ENCODE data around the gene ELFN2. TPM values are rescaled to one million over a fixed set of nuclear protein-coding genes. Genes with fewer than 3 reads are reported as not detected.
"Not testable (repeated sequence)": the region's sequence is repeated elsewhere in the genome, so short reads cannot be mapped to it uniquely, and the experiment has no call there.

The ELFN2 gene
- total RNA-seq, 1 donor from 2014 or later, result 0.97 TPM

- TF ChIP-seq CTCF (IDR thresholded peaks at IDR 0.05), result no peak
- H3K4me1 Mint-ChIP-seq (ENCODE audit: unreplicated experiment), result no peaks in the 10 kb centered on the region
- no peaks in the 10 kb centered on the region for H3K36me3 Mint-ChIP-seq (ENCODE audit: unreplicated experiment)
- H3K27me3 Mint-ChIP-seq (ENCODE audit: unreplicated experiment), result peaks cover 17% of the 10 kb centered on the region
- H3K27ac Mint-ChIP-seq (ENCODE audit: unreplicated experiment), result no peak overlapping the region
- no peak overlapping the region for H3K4me3 Mint-ChIP-seq (ENCODE audit: unreplicated experiment)
- H3K9me3 Mint-ChIP-seq (ENCODE audit: unreplicated experiment), result no peaks in the 10 kb centered on the region
- DNase-seq (ENCODE audit: extremely low spot score, unreplicated experiment), result no peak
Measured at GRCh38 chr22:37400719-37401118, 26.6 kb downstream of the ELFN2 start.

GRCh38 chr22:37399457-37399856 lies 27.8 kb downstream of the ELFN2 start:
- H3K27me3 Mint-ChIP-seq (ENCODE audit: unreplicated experiment), result peaks cover 17% of the 10 kb centered on the region
- not testable (repeated sequence) for DNase-seq (ENCODE audit: extremely low spot score, unreplicated experiment); H3K36me3 Mint-ChIP-seq (ENCODE audit: unreplicated experiment); H3K27ac Mint-ChIP-seq (ENCODE audit: unreplicated experiment); H3K4me3 Mint-ChIP-seq (ENCODE audit: unreplicated experiment); H3K4me1 Mint-ChIP-seq (ENCODE audit: unreplicated experiment); H3K9me3 Mint-ChIP-seq (ENCODE audit: unreplicated experiment)

GRCh38 chr22:37397226-37397625 lies 30.1 kb downstream of the ELFN2 start:
- H3K36me3 Mint-ChIP-seq (ENCODE audit: unreplicated experiment), result no peaks in the 10 kb centered on the region
- no peak overlapping the region for H3K27ac Mint-ChIP-seq (ENCODE audit: unreplicated experiment)
- peaks cover 10% of the 10 kb centered on the region for H3K27me3 Mint-ChIP-seq (ENCODE audit: unreplicated experiment)
- no peak overlapping the region for H3K4me3 Mint-ChIP-seq (ENCODE audit: unreplicated experiment)
- no peaks in the 10 kb centered on the region for H3K4me1 Mint-ChIP-seq (ENCODE audit: unreplicated experiment)
- no peak for DNase-seq (ENCODE audit: extremely low spot score, unreplicated experiment)
- no peaks in the 10 kb centered on the region for H3K9me3 Mint-ChIP-seq (ENCODE audit: unreplicated experiment)
- TF ChIP-seq CTCF (IDR thresholded peaks at IDR 0.05), result no peak

- Mint-ChIP-seq H3K27me3 (ENCODE audit: unreplicated experiment) (peaks cover 10% of the 10 kb centered on the region), H3K4me1 (ENCODE audit: unreplicated experiment) (no peaks in the 10 kb centered on the region), H3K27ac (ENCODE audit: unreplicated experiment) (no peak overlapping the region), H3K9me3 (ENCODE audit: unreplicated experiment) (no peaks in the 10 kb centered on the region), H3K36me3 (ENCODE audit: unreplicated experiment) (no peaks in the 10 kb centered on the region), H3K4me3 (ENCODE audit: unreplicated experiment) (no peak overlapping the region)
- TF ChIP-seq CTCF (IDR thresholded peaks at IDR 0.05), result no peak
- no peak for DNase-seq (ENCODE audit: extremely low spot score, unreplicated experiment)
Measured at GRCh38 chr22:37396488-37397084, 30.7 kb downstream of the ELFN2 start.

GRCh38 chr22:37394341-37394740 lies 32.9 kb downstream of the ELFN2 start:
- H3K4me3 Mint-ChIP-seq (ENCODE audit: unreplicated experiment), result no peak overlapping the region
- no peak overlapping the region for H3K27ac Mint-ChIP-seq (ENCODE audit: unreplicated experiment)
- H3K9me3 Mint-ChIP-seq (ENCODE audit: unreplicated experiment), result no peaks in the 10 kb centered on the region
- peaks cover 10% of the 10 kb centered on the region for H3K27me3 Mint-ChIP-seq (ENCODE audit: unreplicated experiment)
- H3K36me3 Mint-ChIP-seq (ENCODE audit: unreplicated experiment), result no peaks in the 10 kb centered on the region
- no peak for DNase-seq (ENCODE audit: extremely low spot score, unreplicated experiment)
- H3K4me1 Mint-ChIP-seq (ENCODE audit: unreplicated experiment), result no peaks in the 10 kb centered on the region
- no peak for TF ChIP-seq CTCF (IDR thresholded peaks at IDR 0.05)

GRCh38 chr22:37393746-37394145 lies 33.5 kb downstream of the ELFN2 start:
- no peak overlapping the region for H3K4me3 Mint-ChIP-seq (ENCODE audit: unreplicated experiment)
- no peaks in the 10 kb centered on the region for H3K4me1 Mint-ChIP-seq (ENCODE audit: unreplicated experiment)
- H3K36me3 Mint-ChIP-seq (ENCODE audit: unreplicated experiment), result no peaks in the 10 kb centered on the region
- no peak for DNase-seq (ENCODE audit: extremely low spot score, unreplicated experiment)
- H3K27ac Mint-ChIP-seq (ENCODE audit: unreplicated experiment), result no peak overlapping the region
- no peak for TF ChIP-seq CTCF (IDR thresholded peaks at IDR 0.05)
- H3K9me3 Mint-ChIP-seq (ENCODE audit: unreplicated experiment), result no peaks in the 10 kb centered on the region
- peaks cover 10% of the 10 kb centered on the region for H3K27me3 Mint-ChIP-seq (ENCODE audit: unreplicated experiment)

Measured in osteocyte (in vitro differentiated cells).